Ascending aorta (tissue), 2 donors: ENCODE data around the gene TMEM219. TPM values are rescaled to one million over a fixed set of nuclear protein-coding genes. Genes with fewer than 3 reads are reported as not detected.

Experiments
- DNase-seq, 2 donors: peaks; one replicate each; pipeline ENCODE4 v3.0.0-alpha.2; 2019; ENCODE audit warnings: low spot score in 2 of 2
- H3K27ac ChIP-seq, 2 donors: fragments of 200-600 bp; sonication (generic); one replicate each; pipeline ENCODE4 v1.5.1; 2016 to 2017; ENCODE audit warnings: mild to moderate bottlenecking in 1 of 2
- H3K27me3 ChIP-seq: fragments of 200-600 bp; sonication (generic); one replicate; pipeline ENCODE4 v1.5.1; 2017
- H3K36me3 ChIP-seq, 2 donors: fragments of 200-600 bp; sonication (generic); one replicate each; pipeline ENCODE4 v1.5.1; 2016
- H3K4me1 ChIP-seq, 2 donors: fragments of 200-600 bp; sonication (generic); one replicate each; pipeline ENCODE4 v1.5.1; 2016 to 2017; ENCODE audit warnings: mild to moderate bottlenecking in 1 of 2
- H3K4me3 ChIP-seq, 2 donors: fragments of 200-600 bp; sonication (generic); one replicate each; pipeline ENCODE4 v1.5.1; 2016 to 2017; ENCODE audit warnings: mild to moderate bottlenecking in 1 of 2
- H3K9me3 ChIP-seq, 2 donors: fragments of 200-600 bp; sonication (generic); one replicate each; pipeline ENCODE4 v1.5.1; 2016
- CTCF ChIP-seq, 3 experiments: fragments of 200-600 bp in 2 of 3; fragments of 450-650 bp in 1 of 3; sonication (generic) in 2 of 3; IDR thresholded peaks; one replicate each; pipeline ENCODE4 v1.5.1; 2016 to 2019; ENCODE audit warnings: antibody characterized with exemption in 3 of 3, mild to moderate bottlenecking in 1 of 3, moderate library complexity in 1 of 3
- intact Hi-C: fragments of 100-400 bp; cut with DNase I; formaldehyde crosslinking; loops from one replicate; pipeline ENCODE4 v1.15.1; 2023
- total RNA-seq: library from RNA; depleted of rRNA; stranded (reverse); fragments of >200 nt; gene quantifications from one replicate; pipeline ENCODE4 v1.1.0, GENCODE V29; 2016

The TMEM219 gene
- total RNA-seq, 1 donor from 2014 or later, result 49.2 TPM

GRCh38 chr16:29974291-29975133 lies 12.6 kb downstream of the TMEM219 start:
- intact Hi-C loops, result loop anchor here (5.0 kb wide), 2 partner anchors 112 to 167 kb away; partner anchors contain the start of genes CDIPT and MAZ
- peaks cover 12 to 24% of the 10 kb centered on the region in 2 donors for H3K4me1 ChIP-seq
- no peaks in the 10 kb centered on the region for H3K9me3 ChIP-seq
- peak overlapping the region; percentile 80 to 93 for H3K4me3 ChIP-seq
- H3K36me3 ChIP-seq, result peaks cover 25 to 36% of the 10 kb centered on the region in 2 donors
- no peaks in the 10 kb centered on the region for H3K27me3 ChIP-seq
- TF ChIP-seq CTCF (IDR thresholded peaks at IDR 0.05), result no peak
- H3K27ac ChIP-seq, result peak overlapping the region; percentile 85 to 90
- no peak for DNase-seq

- intact Hi-C loops, result no loop called here
- Histone ChIP-seq H3K9me3 (no peaks in the 10 kb centered on the region), H3K27me3 (no peaks in the 10 kb centered on the region), H3K36me3 (peaks cover 24 to 37% of the 10 kb centered on the region in 2 donors), H3K4me1 (peaks cover 12 to 24% of the 10 kb centered on the region in 2 donors), H3K4me3 (peak overlapping the region; percentile 80 to 93), H3K27ac (peak overlapping the region in 1 of 2 donors; percentile 90)
- no peak for DNase-seq
- no peak for TF ChIP-seq CTCF (IDR thresholded peaks at IDR 0.05)
Observed at GRCh38 chr16:29975134-29975538, 13.3 kb downstream of the TMEM219 start.

- Histone ChIP-seq H3K4me3 (peak overlapping the region; percentile 2 to 93), H3K36me3 (peaks cover 27 to 40% of the 10 kb centered on the region in 2 donors), H3K27me3 (no peaks in the 10 kb centered on the region), H3K4me1 (peaks cover 12 to 24% of the 10 kb centered on the region in 2 donors), H3K27ac (peak overlapping the region in 1 of 2 donors; percentile 55), H3K9me3 (no peaks in the 10 kb centered on the region)
- TF ChIP-seq CTCF (IDR thresholded peaks at IDR 0.05), result no peak
- no peak for DNase-seq
- intact Hi-C loops, result no loop called here
Observed at GRCh38 chr16:29975811-29976511, 14.1 kb downstream of the TMEM219 start.

GRCh38 chr16:29977063-29977825 lies 15.4 kb downstream of the TMEM219 start:
- H3K9me3 ChIP-seq, result no peaks in the 10 kb centered on the region
- peak overlapping the region in 1 of 2 donors; percentile 55 for H3K27ac ChIP-seq
- H3K4me3 ChIP-seq, result no peak overlapping the region
- TF ChIP-seq CTCF (IDR thresholded peaks at IDR 0.05), result no peak
- no peak for DNase-seq
- peaks cover 12 to 24% of the 10 kb centered on the region in 2 donors for H3K4me1 ChIP-seq
- intact Hi-C loops, result no loop called here
- H3K27me3 ChIP-seq, result no peaks in the 10 kb centered on the region
- peaks cover 37 to 47% of the 10 kb centered on the region in 2 donors for H3K36me3 ChIP-seq

- Histone ChIP-seq H3K36me3 (peaks cover 45 to 55% of the 10 kb centered on the region in 2 donors), H3K4me3 (no peak overlapping the region), H3K27ac (peak overlapping the region in 1 of 2 donors; percentile 55), H3K27me3 (no peaks in the 10 kb centered on the region), H3K9me3 (no peaks in the 10 kb centered on the region), H3K4me1 (peaks cover 12 to 22% of the 10 kb centered on the region in 2 donors)
- no peak for DNase-seq
- no peak for TF ChIP-seq CTCF (IDR thresholded peaks at IDR 0.05)
- intact Hi-C loops, result no loop called here
Observed at GRCh38 chr16:29978081-29978480, 16.2 kb downstream of the TMEM219 start.
